Measurements from ENCODE around the gene EIF3C. TPM values are rescaled to one million over a fixed set of nuclear protein-coding genes. Genes with fewer than 3 reads are reported as not detected.
"Not testable (repeated sequence)": the region's sequence is repeated elsewhere in the genome, so short reads cannot be mapped to it uniquely, and the experiment has no call there.

Gene EIF3C
- total and polyA plus RNA-seq, 2 experiments from 2014 or later = 334 to 1,247 TPM

DNA sequence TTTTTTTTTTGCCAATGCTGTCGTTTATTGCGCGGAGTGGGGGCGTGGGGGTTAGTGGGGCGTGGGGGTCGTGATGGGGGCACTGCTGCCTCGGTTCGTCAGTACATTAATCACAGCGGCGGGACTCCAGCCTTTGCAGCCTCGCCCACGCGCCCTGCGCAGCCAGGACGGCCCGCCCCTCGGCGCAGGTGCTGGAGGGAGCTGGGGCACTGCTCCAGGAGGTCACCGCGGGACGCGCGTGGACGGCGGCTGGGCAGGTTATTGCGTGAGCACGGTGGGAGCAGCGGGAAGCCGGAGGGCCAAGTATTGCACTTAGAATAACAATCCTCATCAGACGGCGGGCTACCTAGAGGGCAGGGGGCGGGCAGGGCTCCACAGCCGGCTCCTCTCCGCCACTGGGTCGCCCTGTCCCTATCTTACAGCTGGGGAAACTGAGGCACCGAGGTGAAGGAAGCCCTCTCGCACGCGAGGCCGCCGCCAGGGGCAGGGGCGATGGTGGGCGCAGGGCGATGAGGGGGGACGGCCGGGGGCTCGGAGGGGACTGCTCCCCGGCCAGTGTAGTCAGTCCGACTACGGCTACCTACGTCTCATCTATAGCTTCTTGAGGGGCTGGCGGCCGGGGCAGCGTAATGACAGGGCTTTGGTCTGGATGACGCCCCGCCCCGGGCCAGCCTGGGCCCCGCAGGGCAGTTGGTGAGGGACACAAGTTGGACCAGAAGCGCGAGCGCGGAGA lies 35.5 kb downstream of the EIF3C start:
- H3K27ac Mint-ChIP-seq; H3K4me3 ChIP-seq; H3K4me1 Mint-ChIP-seq; ATAC-seq; H3F3A ChIP-seq (replicated peaks; ENCODE audit: low read depth); H3K4me1 ChIP-seq (ENCODE audit: insufficient read depth); H2AFZ ChIP-seq; H3K9me2 ChIP-seq (ENCODE audit: insufficient read depth); H3K4me2 ChIP-seq; H3K36me3 ChIP-seq (ENCODE audit: insufficient read depth); H3K9me3 Mint-ChIP-seq; H3K4me3 Mint-ChIP-seq; H3K27me3 ChIP-seq (ENCODE audit: insufficient read depth); H3K79me2 ChIP-seq (replicated peaks; ENCODE audit: insufficient read depth); H3K36me3 Mint-ChIP-seq (ENCODE audit: low read depth); H4K20me1 ChIP-seq (replicated peaks; ENCODE audit: insufficient read depth); DNase-seq (ENCODE audit: low spot score); H3K27ac ChIP-seq (ENCODE audit: low read depth); H3K27me3 Mint-ChIP-seq (ENCODE audit: insufficient read depth, low read depth, poor library complexity): not testable (repeated sequence)

- not testable (repeated sequence) for H3K27me3 ChIP-seq (ENCODE audit: insufficient read depth); H3K36me3 Mint-ChIP-seq (ENCODE audit: low read depth); H3K36me3 ChIP-seq (ENCODE audit: insufficient read depth); H3K9me2 ChIP-seq (ENCODE audit: insufficient read depth); H3K27ac Mint-ChIP-seq; H3K27me3 Mint-ChIP-seq (ENCODE audit: insufficient read depth, low read depth, poor library complexity); H3K4me3 Mint-ChIP-seq; H3K4me2 ChIP-seq; H3K4me1 ChIP-seq (ENCODE audit: insufficient read depth); H3K27ac ChIP-seq (ENCODE audit: low read depth); H3F3A ChIP-seq (replicated peaks; ENCODE audit: low read depth); H3K4me3 ChIP-seq; H3K4me1 Mint-ChIP-seq; H3K79me2 ChIP-seq (replicated peaks; ENCODE audit: insufficient read depth); H3K9me3 Mint-ChIP-seq; H4K20me1 ChIP-seq (replicated peaks; ENCODE audit: insufficient read depth); H2AFZ ChIP-seq; DNase-seq (ENCODE audit: low spot score)
- TF ChIP-seq, protein P1, sequence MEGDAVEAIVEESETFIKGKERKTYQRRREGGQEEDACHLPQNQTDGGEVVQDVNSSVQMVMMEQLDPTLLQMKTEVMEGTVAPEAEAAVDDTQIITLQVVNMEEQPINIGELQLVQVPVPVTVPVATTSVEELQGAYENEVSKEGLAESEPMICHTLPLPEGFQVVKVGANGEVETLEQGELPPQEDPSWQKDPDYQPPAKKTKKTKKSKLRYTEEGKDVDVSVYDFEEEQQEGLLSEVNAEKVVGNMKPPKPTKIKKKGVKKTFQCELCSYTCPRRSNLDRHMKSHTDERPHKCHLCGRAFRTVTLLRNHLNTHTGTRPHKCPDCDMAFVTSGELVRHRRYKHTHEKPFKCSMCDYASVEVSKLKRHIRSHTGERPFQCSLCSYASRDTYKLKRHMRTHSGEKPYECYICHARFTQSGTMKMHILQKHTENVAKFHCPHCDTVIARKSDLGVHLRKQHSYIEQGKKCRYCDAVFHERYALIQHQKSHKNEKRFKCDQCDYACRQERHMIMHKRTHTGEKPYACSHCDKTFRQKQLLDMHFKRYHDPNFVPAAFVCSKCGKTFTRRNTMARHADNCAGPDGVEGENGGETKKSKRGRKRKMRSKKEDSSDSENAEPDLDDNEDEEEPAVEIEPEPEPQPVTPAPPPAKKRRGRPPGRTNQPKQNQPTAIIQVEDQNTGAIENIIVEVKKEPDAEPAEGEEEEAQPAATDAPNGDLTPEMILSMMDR (conservative IDR thresholded peaks at IDR 0.05; ENCODE audit: low read depth in 2 of 2) = peak in 1 of 2 experiments; percentile 26; a peak in 2 of 4 replicates
- ATAC-seq = peak; percentile 94
These were observed 38.8 kb downstream of the EIF3C start for GRCh38 chr16:28749997-28750465.

GRCh38 chr16:28750469-28751067 lies 39.3 kb downstream of the EIF3C start:
- H3K36me3 Mint-ChIP-seq (ENCODE audit: low read depth); H3K27ac Mint-ChIP-seq; H2AFZ ChIP-seq; H3K4me3 ChIP-seq; H3K9me3 Mint-ChIP-seq; H3K4me3 Mint-ChIP-seq; H3K36me3 ChIP-seq (ENCODE audit: insufficient read depth); H3K9me2 ChIP-seq (ENCODE audit: insufficient read depth); H3K27ac ChIP-seq (ENCODE audit: low read depth); H4K20me1 ChIP-seq (replicated peaks; ENCODE audit: insufficient read depth); DNase-seq (ENCODE audit: low spot score); H3K27me3 ChIP-seq (ENCODE audit: insufficient read depth); H3K4me1 ChIP-seq (ENCODE audit: insufficient read depth); H3F3A ChIP-seq (replicated peaks; ENCODE audit: low read depth); H3K4me1 Mint-ChIP-seq; H3K27me3 Mint-ChIP-seq (ENCODE audit: insufficient read depth, low read depth, poor library complexity); H3K79me2 ChIP-seq (replicated peaks; ENCODE audit: insufficient read depth); H3K4me2 ChIP-seq: not testable (repeated sequence)
- ATAC-seq = peak; percentile 80

DNA sequence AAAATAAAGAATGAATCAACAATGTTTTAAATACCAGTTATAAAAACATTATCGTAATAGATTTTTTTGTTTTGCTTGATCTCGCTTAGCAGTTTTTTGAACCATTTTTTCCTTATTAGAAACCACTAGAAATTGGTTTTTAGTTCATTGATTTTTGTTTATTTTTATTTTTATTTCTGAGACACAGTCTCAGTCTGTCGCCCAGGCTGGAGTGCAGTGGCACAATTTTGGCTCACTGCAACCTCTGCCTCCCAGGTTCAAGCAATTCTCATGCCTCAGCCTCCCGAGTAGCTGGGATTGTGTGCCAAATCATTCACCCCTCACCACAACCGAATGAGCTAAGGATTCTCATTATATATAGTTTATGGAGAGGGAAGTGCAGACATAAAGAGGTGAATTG lies 40.2 kb downstream of the EIF3C start, which contains the start of gene NPIPB9:
TSS of gene NPIPB9 (plus strand) at position 301 of the 400 bp plus-strand sequence.
- H2AFZ ChIP-seq; H3F3A ChIP-seq (replicated peaks; ENCODE audit: low read depth); H3K27me3 Mint-ChIP-seq (ENCODE audit: insufficient read depth, low read depth, poor library complexity); H3K9me3 Mint-ChIP-seq; H3K79me2 ChIP-seq (replicated peaks; ENCODE audit: insufficient read depth); H3K27ac ChIP-seq (ENCODE audit: low read depth); H3K4me2 ChIP-seq; H3K4me3 Mint-ChIP-seq; H3K4me3 ChIP-seq; H3K36me3 Mint-ChIP-seq (ENCODE audit: low read depth); H3K27me3 ChIP-seq (ENCODE audit: insufficient read depth); H3K27ac Mint-ChIP-seq; H3K4me1 Mint-ChIP-seq; H3K36me3 ChIP-seq (ENCODE audit: insufficient read depth); H3K9me2 ChIP-seq (ENCODE audit: insufficient read depth); ATAC-seq; DNase-seq (ENCODE audit: low spot score); H3K4me1 ChIP-seq (ENCODE audit: insufficient read depth); H4K20me1 ChIP-seq (replicated peaks; ENCODE audit: insufficient read depth): not testable (repeated sequence)

DNA sequence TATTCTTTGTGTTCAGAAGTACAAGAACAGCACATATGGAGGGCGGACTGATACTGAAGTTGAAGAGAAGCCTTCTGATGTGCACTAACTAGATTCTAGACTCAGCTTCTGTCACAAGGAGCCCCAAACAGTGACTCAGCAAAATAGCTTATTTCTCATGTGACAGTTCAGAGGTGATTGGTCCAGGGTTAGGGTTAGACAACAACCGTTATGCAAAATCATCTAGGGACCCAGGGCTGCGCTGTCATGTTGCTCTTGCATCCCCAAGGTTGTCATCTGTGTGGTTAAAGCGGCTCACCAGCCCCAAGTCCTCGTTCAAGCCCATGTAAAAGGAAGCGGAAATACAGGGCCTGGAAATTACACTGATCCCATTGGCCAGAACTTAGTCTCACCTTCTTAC lies 70.4 kb downstream of the EIF3C start:
- not testable (repeated sequence) for H3K27me3 Mint-ChIP-seq (ENCODE audit: insufficient read depth, low read depth, poor library complexity); H3K36me3 ChIP-seq (ENCODE audit: insufficient read depth); H3K27me3 ChIP-seq (ENCODE audit: insufficient read depth); H3K4me3 Mint-ChIP-seq; H3K4me2 ChIP-seq; H3K27ac ChIP-seq (ENCODE audit: low read depth); H3K4me3 ChIP-seq; H3K4me1 Mint-ChIP-seq; ATAC-seq; H2AFZ ChIP-seq; H3K4me1 ChIP-seq (ENCODE audit: insufficient read depth); H3K9me2 ChIP-seq (ENCODE audit: insufficient read depth); DNase-seq (ENCODE audit: low spot score); H3F3A ChIP-seq (replicated peaks; ENCODE audit: low read depth); H4K20me1 ChIP-seq (replicated peaks; ENCODE audit: insufficient read depth); H3K36me3 Mint-ChIP-seq (ENCODE audit: low read depth); H3K9me3 Mint-ChIP-seq; H3K27ac Mint-ChIP-seq; H3K79me2 ChIP-seq (replicated peaks; ENCODE audit: insufficient read depth)

GRCh38 chr16:28782357-28782756 lies 71.1 kb downstream of the EIF3C start:
- not testable (repeated sequence) for H3K4me1 ChIP-seq (ENCODE audit: insufficient read depth); DNase-seq (ENCODE audit: low spot score); H3K4me3 Mint-ChIP-seq; H2AFZ ChIP-seq; H3K4me2 ChIP-seq; H3K9me2 ChIP-seq (ENCODE audit: insufficient read depth); H3K36me3 ChIP-seq (ENCODE audit: insufficient read depth); H3K4me1 Mint-ChIP-seq; H3K79me2 ChIP-seq (replicated peaks; ENCODE audit: insufficient read depth); H3K9me3 Mint-ChIP-seq; H3K36me3 Mint-ChIP-seq (ENCODE audit: low read depth); H3K27ac ChIP-seq (ENCODE audit: low read depth); H4K20me1 ChIP-seq (replicated peaks; ENCODE audit: insufficient read depth); H3K27me3 ChIP-seq (ENCODE audit: insufficient read depth); H3K27me3 Mint-ChIP-seq (ENCODE audit: insufficient read depth, low read depth, poor library complexity); H3K4me3 ChIP-seq; H3K27ac Mint-ChIP-seq; H3F3A ChIP-seq (replicated peaks; ENCODE audit: low read depth)
- peak; percentile 86 for ATAC-seq

Measured in GM23338 (cell line).